Measurements from ENCODE around the gene PPP2R3C.

DNA sequence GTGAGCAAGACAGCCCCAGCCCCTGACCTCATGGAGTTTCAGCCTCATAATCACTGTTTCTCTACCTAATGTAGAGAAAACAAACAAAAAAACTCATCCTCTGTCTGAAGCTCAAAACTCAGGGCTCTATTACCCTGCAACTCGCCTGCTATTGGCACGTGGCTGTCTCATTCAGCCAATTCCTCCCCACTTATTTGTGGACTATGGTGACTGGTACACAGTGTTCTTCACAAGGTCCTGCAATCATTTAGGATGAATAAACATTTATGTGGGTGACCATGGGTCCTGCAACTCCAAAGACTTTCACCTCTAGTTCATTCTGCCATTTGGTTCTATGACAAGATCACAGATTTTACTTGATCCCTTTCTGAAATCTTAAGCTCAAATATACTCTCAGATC, 4.7 kb downstream of the PPP2R3C start:
- TF ChIP-seq, protein P1, sequence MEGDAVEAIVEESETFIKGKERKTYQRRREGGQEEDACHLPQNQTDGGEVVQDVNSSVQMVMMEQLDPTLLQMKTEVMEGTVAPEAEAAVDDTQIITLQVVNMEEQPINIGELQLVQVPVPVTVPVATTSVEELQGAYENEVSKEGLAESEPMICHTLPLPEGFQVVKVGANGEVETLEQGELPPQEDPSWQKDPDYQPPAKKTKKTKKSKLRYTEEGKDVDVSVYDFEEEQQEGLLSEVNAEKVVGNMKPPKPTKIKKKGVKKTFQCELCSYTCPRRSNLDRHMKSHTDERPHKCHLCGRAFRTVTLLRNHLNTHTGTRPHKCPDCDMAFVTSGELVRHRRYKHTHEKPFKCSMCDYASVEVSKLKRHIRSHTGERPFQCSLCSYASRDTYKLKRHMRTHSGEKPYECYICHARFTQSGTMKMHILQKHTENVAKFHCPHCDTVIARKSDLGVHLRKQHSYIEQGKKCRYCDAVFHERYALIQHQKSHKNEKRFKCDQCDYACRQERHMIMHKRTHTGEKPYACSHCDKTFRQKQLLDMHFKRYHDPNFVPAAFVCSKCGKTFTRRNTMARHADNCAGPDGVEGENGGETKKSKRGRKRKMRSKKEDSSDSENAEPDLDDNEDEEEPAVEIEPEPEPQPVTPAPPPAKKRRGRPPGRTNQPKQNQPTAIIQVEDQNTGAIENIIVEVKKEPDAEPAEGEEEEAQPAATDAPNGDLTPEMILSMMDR (IDR thresholded peaks at IDR 0.05) = no peak
- TF ChIP-seq POLR2AphosphoS5 (IDR thresholded peaks at IDR 0.05) (no peak), EP300 (IDR thresholded peaks at IDR 0.05) (no peak)
